GM18858 (cell line): ENCODE measurements around the gene KIF21A.
"Not testable (repeated sequence)": the region's sequence is repeated elsewhere in the genome, so short reads cannot be mapped to it uniquely, and the experiment has no call there.

Source experiments
- ATAC-seq: cut with Tn5 transposase; IDR thresholded peaks from one replicate; pipeline ENCODE4 v1.9.1; 2021; ENCODE audit not compliant: unreplicated experiment

The KIF21A gene

GRCh38 chr12:39443081-39443928 is at the start of gene KIF21A:
KIF21A (minus strand) TSS chr12:39443120; CDS start chr12:39442970, 150 bp downstream.
- ATAC-seq: peak; percentile 91

- no peak for ATAC-seq
These were observed 47.8 kb upstream of the KIF21A start for GRCh38 chr12:39490500-39491282.

GRCh38 chr12:39483597-39483996 is 40.7 kb upstream of the KIF21A start:
- no peak for ATAC-seq

GRCh38 chr12:39483042-39483441 is 40.1 kb upstream of the KIF21A start:
- no peak for ATAC-seq

- no peak for ATAC-seq
These were observed 34.0 kb upstream of the KIF21A start for GRCh38 chr12:39476894-39477293.

- no peak for ATAC-seq
These were observed 33.2 kb upstream of the KIF21A start for GRCh38 chr12:39476121-39476520.

GRCh38 chr12:39475136-39475535 is 32.2 kb upstream of the KIF21A start:
- ATAC-seq: not testable (repeated sequence)

- peak; percentile 90 for ATAC-seq
These were observed 24.5 kb upstream of the KIF21A start for GRCh38 chr12:39467432-39467870.

GRCh38 chr12:39464976-39465695 is 22.2 kb upstream of the KIF21A start:
- no peak for ATAC-seq

- no peak for ATAC-seq
These were observed 18.1 kb upstream of the KIF21A start for GRCh38 chr12:39461059-39461458.

GRCh38 chr12:39459027-39459434 is 16.1 kb upstream of the KIF21A start:
- ATAC-seq: no peak

GRCh38 chr12:39451977-39452376 is 9.1 kb upstream of the KIF21A start:
- no peak for ATAC-seq

- ATAC-seq: no peak
These were observed 5.1 kb upstream of the KIF21A start for GRCh38 chr12:39448038-39448437.

- ATAC-seq: no peak
These were observed 949 bp upstream of the KIF21A start for GRCh38 chr12:39443929-39444209.

GRCh38 chr12:39442831-39443080 is 164 bp downstream of the KIF21A start:
- ATAC-seq: no peak

- no peak for ATAC-seq
These were observed 723 bp downstream of the KIF21A start for GRCh38 chr12:39441963-39442830.

- no peak for ATAC-seq
These were observed 1.5 kb downstream of the KIF21A start for GRCh38 chr12:39441189-39441962.

- no peak for ATAC-seq
These were observed 2.1 kb downstream of the KIF21A start for GRCh38 chr12:39440781-39441180.

- ATAC-seq: no peak
These were observed 2.8 kb downstream of the KIF21A start for GRCh38 chr12:39440101-39440500.

- no peak for ATAC-seq
These were observed 7.4 kb downstream of the KIF21A start for GRCh38 chr12:39435531-39435930.
